GM19438 (cell line): ENCODE data around the gene FNDC4.
"Not testable (repeated sequence)": the region's sequence is repeated elsewhere in the genome, so short reads cannot be mapped to it uniquely, and the experiment has no call there.

Source experiments
- ATAC-seq: cut with Tn5 transposase; IDR thresholded peaks from one replicate; pipeline ENCODE4 v1.9.1; 2021; ENCODE audit warnings: low read depth; ENCODE audit not compliant: unreplicated experiment

FNDC4 gene

GRCh38 chr2:27494944-27495554, at the start of gene FNDC4:
Gene FNDC4, minus strand, starts transcription at chr2:27495200. Its CDS starts 521 bp downstream, at chr2:27494679.
- ATAC-seq = no peak

GRCh38 chr2:27544143-27544821, 49.3 kb upstream of the FNDC4 start:
- ATAC-seq = no peak

GRCh38 chr2:27539649-27540048, 44.6 kb upstream of the FNDC4 start:
- not testable (repeated sequence) for ATAC-seq

- ATAC-seq = not testable (repeated sequence)
Measured at GRCh38 chr2:27538839-27539450, 43.9 kb upstream of the FNDC4 start.

- no peak for ATAC-seq
Measured at GRCh38 chr2:27537287-27537686, 42.3 kb upstream of the FNDC4 start.

GRCh38 chr2:27531983-27532382, 37.0 kb upstream of the FNDC4 start:
- no peak for ATAC-seq

- no peak for ATAC-seq
Measured at GRCh38 chr2:27527182-27527581, 32.2 kb upstream of the FNDC4 start.

GRCh38 chr2:27522400-27522945, 27.5 kb upstream of the FNDC4 start:
- ATAC-seq = no peak

GRCh38 chr2:27520316-27520715, 25.3 kb upstream of the FNDC4 start:
- no peak for ATAC-seq

GRCh38 chr2:27518782-27519113, 23.7 kb upstream of the FNDC4 start:
- no peak for ATAC-seq

- no peak for ATAC-seq
Measured at GRCh38 chr2:27518113-27518781, 23.2 kb upstream of the FNDC4 start.

- ATAC-seq = no peak
Measured at GRCh38 chr2:27509326-27509725, 14.3 kb upstream of the FNDC4 start.

GRCh38 chr2:27507293-27507692, 12.3 kb upstream of the FNDC4 start:
- ATAC-seq = no peak

GRCh38 chr2:27506587-27506986, 11.6 kb upstream of the FNDC4 start:
- ATAC-seq = no peak

GRCh38 chr2:27502142-27502541, 7.1 kb upstream of the FNDC4 start:
- ATAC-seq = no peak

GRCh38 chr2:27501042-27501441, 6.0 kb upstream of the FNDC4 start:
- no peak for ATAC-seq

- no peak for ATAC-seq
Measured at GRCh38 chr2:27498975-27499374, 4.0 kb upstream of the FNDC4 start.

GRCh38 chr2:27497288-27497627, 2.3 kb upstream of the FNDC4 start:
- ATAC-seq = no peak

GRCh38 chr2:27496357-27497287, 1.6 kb upstream of the FNDC4 start, which contains the start of gene GCKR:
Gene GCKR, plus strand, starts transcription at chr2:27496839. Its CDS starts 66 bp downstream, at chr2:27496905.
- ATAC-seq = no peak

GRCh38 chr2:27495840-27496356, 898 bp upstream of the FNDC4 start:
- ATAC-seq = no peak
